GM20000 (cell line): ENCODE measurements around the gene MEIOC.
"Not testable (repeated sequence)": the region's sequence is repeated elsewhere in the genome, so short reads cannot be mapped to it uniquely, and the experiment has no call there.

Source experiments
- DNase-seq: peaks from one replicate; pipeline ENCODE4 v3.0.0; 2012; ENCODE audit warnings: low spot score
- CTCF ChIP-seq: IDR thresholded peaks from 2 replicates; pipeline ENCODE4 v1.5.1; 2012; ENCODE audit warnings: mild to moderate bottlenecking, control low read depth; ENCODE audit errors: extremely low read depth, missing control alignments

Gene MEIOC

GRCh38 chr17:44688675-44689476, 32.6 kb downstream of the MEIOC start:
- peak; percentile 19 for DNase-seq
- no peak for TF ChIP-seq CTCF

GRCh38 chr17:44689477-44690217, 33.4 kb downstream of the MEIOC start, which contains the start of gene CCDC43:
Gene CCDC43 (minus strand): TSS chr17:44689776. CDS start chr17:44689753, 23 bp downstream.
- no peak for TF ChIP-seq CTCF
- peak; percentile 91 for DNase-seq

GRCh38 chr17:44690746-44691306, 34.6 kb downstream of the MEIOC start:
- peak; percentile 34 for DNase-seq

GRCh38 chr17:44693609-44694008, 37.3 kb downstream of the MEIOC start:
- no peak for TF ChIP-seq CTCF
- no peak for DNase-seq

- DNase-seq, result not testable (repeated sequence)
These were observed 44.0 kb downstream of the MEIOC start for GRCh38 chr17:44700288-44700687.

GRCh38 chr17:44707755-44708400, 51.6 kb downstream of the MEIOC start:
- no peak for DNase-seq
- TF ChIP-seq CTCF, result no peak

- peak; percentile 88 for DNase-seq
- TF ChIP-seq CTCF, result no peak
These were observed 52.4 kb downstream of the MEIOC start, which contains the start of gene DBF4B for GRCh38 chr17:44708401-44709263. Gene DBF4B (plus strand): TSS chr17:44708665. CDS start chr17:44708821, 156 bp downstream.
